Measurements from ENCODE around the gene WT1. TPM values are rescaled to one million over a fixed set of nuclear protein-coding genes. Genes with fewer than 3 reads are reported as not detected.

The WT1 gene
- total and polyA plus RNA-seq, 10 of the 15 experiments (the other 5 are each of a cell fraction or from before 2014, with no cell fraction given) = 0.07 to 0.37 (median 0.08) TPM; not detected in 7

DNA sequence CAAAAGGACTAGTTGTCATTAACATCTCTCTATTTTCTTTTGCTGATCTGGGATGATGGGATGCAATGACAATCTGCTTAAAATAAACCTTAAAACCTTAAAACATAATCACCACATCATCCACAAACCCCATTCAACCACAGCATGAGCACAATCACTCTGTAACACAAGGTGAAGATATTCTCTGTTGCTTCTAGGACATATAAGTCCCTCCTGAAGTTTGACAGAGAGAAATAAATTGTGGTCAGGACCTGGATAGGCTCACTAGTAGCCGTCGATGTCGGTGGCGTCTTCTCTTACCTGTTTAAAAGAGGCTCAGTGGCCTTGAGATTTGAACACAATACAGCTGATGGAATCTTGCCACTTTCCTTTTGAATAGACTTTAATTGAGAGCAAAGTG lies 47.9 kb downstream of the WT1 start:
- FAIRE-seq (no peak), ATAC-seq (no peak), DNase-seq (ENCODE audit: low read depth, low spot score) (no peak)
- no peak overlapping the region for H3K4me3 ChIP-seq
- WGBS (ENCODE audit: insufficient coverage, insufficient replicate concordance, low lambda C conversion rate, missing lambda C conversion rate) = 81% methylated on average over 4 of the region's 4 CpGs
- CTCF ChIA-PET = interaction anchor here (0.8 to 1.9 kb wide), 7 partner anchors 12 to 352 kb away, joined by 3 to 4 read pairs (median 4); no protein-coding TSS in a partner anchor
- BruUV-seq (replicated peaks) = no TSS peak
- no peaks in the 10 kb centered on the region for H3K4me1 ChIP-seq (ENCODE audit: control insufficient read depth, insufficient read depth, low read length)
- no peaks in the 10 kb centered on the region for H4K20me1 ChIP-seq (ENCODE audit: control insufficient read depth, insufficient read depth)
- no peak overlapping the region for H3K9ac ChIP-seq (ENCODE audit: control insufficient read depth, insufficient read depth, low read length)
- H3K9me3 ChIP-seq (replicated peaks; ENCODE audit: control insufficient read depth, insufficient read depth, low read length) = no peaks in the 10 kb centered on the region
- H3K79me2 ChIP-seq (ENCODE audit: control insufficient read depth, insufficient read depth, low read length) = no peaks in the 10 kb centered on the region
- H2AFZ ChIP-seq (ENCODE audit: control insufficient read depth, low read depth, low read length) = no peak overlapping the region
- SMC1A ChIA-PET (ENCODE audit: uncharacterized antibody, unreplicated experiment) = interaction anchor here (0.6 to 2.8 kb wide), 8 partner anchors 7 to 405 kb away, joined by 3 to 10 read pairs (median 5); no protein-coding TSS in a partner anchor
- RAD21 ChIA-PET (ENCODE audit: unreplicated experiment) = interaction anchor here (0.9 to 1.7 kb wide), 3 partner anchors 8 to 30 kb away, joined by 3 to 5 read pairs (median 3); no protein-coding TSS in a partner anchor
- H3K27ac ChIP-seq (ENCODE audit: control insufficient read depth, insufficient read depth) = no peak overlapping the region
- in situ Hi-C loops (cut with MboI) (no loop called here), intact Hi-C loops (cut with micrococcal nuclease; ENCODE audit: unreplicated experiment) (loop anchor here (5.0 to 10.0 kb wide), 2 partner anchors 65 to 227 kb away; no protein-coding TSS in a partner anchor)
- POLR2A ChIA-PET = interaction anchor here (0.6 to 1.4 kb wide), 3 partner anchors 40 to 127 kb away, joined by 3 to 4 read pairs (median 4); no protein-coding TSS in a partner anchor
- TF ChIP-seq SMAD1 (IDR thresholded peaks at IDR 0.05; ENCODE audit: low read depth, partially characterized antibody) (no peak), ZZZ3 (IDR thresholded peaks at IDR 0.05; ENCODE audit: control insufficient read depth, insufficient read length, low read depth) (no peak), SMAD5 (IDR thresholded peaks at IDR 0.05; ENCODE audit: low read depth) (no peak), EP300 (IDR thresholded peaks at IDR 0.05; ENCODE audit: borderline replicate concordance in 1 of 2, control insufficient read depth in 1 of 2, low read depth in 2 of 2, low read length in 2 of 2) (no peak), HDGF (IDR thresholded peaks at IDR 0.05) (no peak), MYC (IDR thresholded peaks at IDR 0.05; ENCODE audit: insufficient read depth, insufficient read length, insufficient replicate concordance, low read length, severe bottlenecking) (no peak)
- TF ChIP-seq, protein P1, sequence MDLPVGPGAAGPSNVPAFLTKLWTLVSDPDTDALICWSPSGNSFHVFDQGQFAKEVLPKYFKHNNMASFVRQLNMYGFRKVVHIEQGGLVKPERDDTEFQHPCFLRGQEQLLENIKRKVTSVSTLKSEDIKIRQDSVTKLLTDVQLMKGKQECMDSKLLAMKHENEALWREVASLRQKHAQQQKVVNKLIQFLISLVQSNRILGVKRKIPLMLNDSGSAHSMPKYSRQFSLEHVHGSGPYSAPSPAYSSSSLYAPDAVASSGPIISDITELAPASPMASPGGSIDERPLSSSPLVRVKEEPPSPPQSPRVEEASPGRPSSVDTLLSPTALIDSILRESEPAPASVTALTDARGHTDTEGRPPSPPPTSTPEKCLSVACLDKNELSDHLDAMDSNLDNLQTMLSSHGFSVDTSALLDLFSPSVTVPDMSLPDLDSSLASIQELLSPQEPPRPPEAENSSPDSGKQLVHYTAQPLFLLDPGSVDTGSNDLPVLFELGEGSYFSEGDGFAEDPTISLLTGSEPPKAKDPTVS (IDR thresholded peaks at IDR 0.05; ENCODE audit: low read depth, low read length) = no peak
- TF ChIP-seq, protein P2, sequence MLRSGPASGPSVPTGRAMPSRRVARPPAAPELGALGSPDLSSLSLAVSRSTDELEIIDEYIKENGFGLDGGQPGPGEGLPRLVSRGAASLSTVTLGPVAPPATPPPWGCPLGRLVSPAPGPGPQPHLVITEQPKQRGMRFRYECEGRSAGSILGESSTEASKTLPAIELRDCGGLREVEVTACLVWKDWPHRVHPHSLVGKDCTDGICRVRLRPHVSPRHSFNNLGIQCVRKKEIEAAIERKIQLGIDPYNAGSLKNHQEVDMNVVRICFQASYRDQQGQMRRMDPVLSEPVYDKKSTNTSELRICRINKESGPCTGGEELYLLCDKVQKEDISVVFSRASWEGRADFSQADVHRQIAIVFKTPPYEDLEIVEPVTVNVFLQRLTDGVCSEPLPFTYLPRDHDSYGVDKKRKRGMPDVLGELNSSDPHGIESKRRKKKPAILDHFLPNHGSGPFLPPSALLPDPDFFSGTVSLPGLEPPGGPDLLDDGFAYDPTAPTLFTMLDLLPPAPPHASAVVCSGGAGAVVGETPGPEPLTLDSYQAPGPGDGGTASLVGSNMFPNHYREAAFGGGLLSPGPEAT (IDR thresholded peaks at IDR 0.05; ENCODE audit: low read depth) = no peak
- TF ChIP-seq, protein P3, sequence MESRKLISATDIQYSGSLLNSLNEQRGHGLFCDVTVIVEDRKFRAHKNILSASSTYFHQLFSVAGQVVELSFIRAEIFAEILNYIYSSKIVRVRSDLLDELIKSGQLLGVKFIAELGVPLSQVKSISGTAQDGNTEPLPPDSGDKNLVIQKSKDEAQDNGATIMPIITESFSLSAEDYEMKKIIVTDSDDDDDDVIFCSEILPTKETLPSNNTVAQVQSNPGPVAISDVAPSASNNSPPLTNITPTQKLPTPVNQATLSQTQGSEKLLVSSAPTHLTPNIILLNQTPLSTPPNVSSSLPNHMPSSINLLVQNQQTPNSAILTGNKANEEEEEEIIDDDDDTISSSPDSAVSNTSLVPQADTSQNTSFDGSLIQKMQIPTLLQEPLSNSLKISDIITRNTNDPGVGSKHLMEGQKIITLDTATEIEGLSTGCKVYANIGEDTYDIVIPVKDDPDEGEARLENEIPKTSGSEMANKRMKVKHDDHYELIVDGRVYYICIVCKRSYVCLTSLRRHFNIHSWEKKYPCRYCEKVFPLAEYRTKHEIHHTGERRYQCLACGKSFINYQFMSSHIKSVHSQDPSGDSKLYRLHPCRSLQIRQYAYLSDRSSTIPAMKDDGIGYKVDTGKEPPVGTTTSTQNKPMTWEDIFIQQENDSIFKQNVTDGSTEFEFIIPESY (IDR thresholded peaks at IDR 0.05) = no peak
- peaks cover 0 to 1% of the 10 kb centered on the region in 2 experiments; a peak in 2 of 4 replicates for H3K27me3 ChIP-seq (replicated peaks in 1 of 2; ENCODE audit: control insufficient read depth in 2 of 2, insufficient read depth in 2 of 2, low read length in 1 of 2)
- H3K4me2 ChIP-seq (ENCODE audit: control insufficient read depth, insufficient read depth) = no peak overlapping the region
- H3K36me3 ChIP-seq (ENCODE audit: control insufficient read depth in 2 of 2, insufficient read depth in 2 of 2, low read length in 1 of 2) = no peaks in the 10 kb centered on the region

Data from GM12878 (cell line).